Neuronal stem cell (in vitro differentiated cells): ENCODE data around the gene CHRDL2.

Experiments used
- DNase-seq: peaks from one replicate; pipeline ENCODE4 v3.0.0-alpha.2; 2013; ENCODE audit warnings: low spot score
- H2AFZ ChIP-seq: one replicate; pipeline ENCODE4 v1.6.1; 2013; ENCODE audit warnings: mild to moderate bottlenecking, low read length, inconsistent platforms
- H2AK5ac ChIP-seq: 2 replicates; pipeline ENCODE4 v1.6.1; 2013; ENCODE audit warnings: low read depth, mild to moderate bottlenecking, inconsistent platforms, low read length, moderate library complexity, mixed read lengths
- H2BK120ac ChIP-seq: 2 replicates; pipeline ENCODE4 v1.6.1; 2013; ENCODE audit warnings: low read depth, mild to moderate bottlenecking, inconsistent platforms, low read length, moderate library complexity, mixed read lengths
- H2BK12ac ChIP-seq: one replicate; pipeline ENCODE4 v1.6.1; 2013; ENCODE audit warnings: low read length, inconsistent platforms
- H2BK15ac ChIP-seq: 2 replicates; pipeline ENCODE4 v1.6.1; 2013; ENCODE audit warnings: mild to moderate bottlenecking, low read length, inconsistent platforms, mixed read lengths
- H2BK5ac ChIP-seq: one replicate; pipeline ENCODE4 v1.6.1; 2013; ENCODE audit warnings: inconsistent platforms, mild to moderate bottlenecking, low read length, moderate library complexity
- H3K14ac ChIP-seq: one replicate; pipeline ENCODE4 v1.6.1; 2013; ENCODE audit warnings: low read length, inconsistent platforms
- H3K18ac ChIP-seq: 2 replicates; pipeline ENCODE4 v1.6.1; 2013; ENCODE audit warnings: low read length, inconsistent platforms
- H3K23ac ChIP-seq: 2 replicates; pipeline ENCODE4 v1.6.1; 2013; ENCODE audit warnings: low read depth, mild to moderate bottlenecking, mixed read lengths, low read length, inconsistent platforms; ENCODE audit not compliant: poor library complexity
- H3K27ac ChIP-seq: replicated peaks from 3 replicates; pipeline ENCODE4 v1.5.1; 2013; ENCODE audit warnings: low read length, inconsistent platforms
- H3K27me3 ChIP-seq, 3 experiments: 2 replicates each; pipeline ENCODE4 v1.6.1; 2013; ENCODE audit warnings: low read length in 3 of 3, mild to moderate bottlenecking in 2 of 3, inconsistent platforms in 1 of 3, low read depth in 1 of 3, mixed read lengths in 1 of 3, moderate library complexity in 1 of 3; ENCODE audit not compliant: control insufficient read depth in 3 of 3, insufficient read depth in 3 of 3
- H3K36me3 ChIP-seq, 2 donors: replicated peaks in 1 of 2; 2 replicates each; pipeline ENCODE4 v1.6.1; 2013; ENCODE audit warnings: low read length in 2 of 2; ENCODE audit not compliant: control insufficient read depth in 2 of 2, insufficient read depth in 2 of 2
- H3K4ac ChIP-seq: 2 replicates; pipeline ENCODE4 v1.6.1; 2013; ENCODE audit warnings: inconsistent platforms, mild to moderate bottlenecking, low read length, moderate library complexity
- H3K4me1 ChIP-seq, 2 donors: 1 replicate in 1 of 2; 2 replicates in 1 of 2; pipeline ENCODE4 v1.6.1; 2013; ENCODE audit warnings: low read length in 2 of 2, low read depth in 1 of 2; ENCODE audit not compliant: control insufficient read depth in 2 of 2, insufficient read depth in 1 of 2
- H3K4me2 ChIP-seq: one replicate; pipeline ENCODE4 v1.6.1; 2013; ENCODE audit warnings: mild to moderate bottlenecking, low read length, inconsistent platforms; ENCODE audit not compliant: insufficient read depth, poor library complexity, severe bottlenecking
- H3K4me3 ChIP-seq, 2 donors: 2 replicates each; pipeline ENCODE4 v1.5.1; 2013; ENCODE audit warnings: low read length in 2 of 2, mild to moderate bottlenecking in 2 of 2, inconsistent platforms in 1 of 2, moderate library complexity in 1 of 2
- H3K79me1 ChIP-seq: one replicate; pipeline ENCODE4 v1.6.1; 2013; ENCODE audit warnings: low read depth, mild to moderate bottlenecking, inconsistent platforms, low read length, moderate library complexity
- H3K9ac ChIP-seq: one replicate; pipeline ENCODE4 v1.6.1; 2013; ENCODE audit warnings: mild to moderate bottlenecking, low read depth, low read length, inconsistent platforms; ENCODE audit not compliant: poor library complexity
- H3K9me3 ChIP-seq, 2 donors: replicated peaks in 1 of 2; 2 replicates each; pipeline versions ENCODE3 to v1.6.1; 2013; ENCODE audit warnings: low read length in 2 of 2, mild to moderate bottlenecking in 2 of 2, inconsistent platforms in 1 of 2, low read depth in 1 of 2, mixed read lengths in 1 of 2, moderate library complexity in 1 of 2; ENCODE audit not compliant: control insufficient read depth in 2 of 2, insufficient read depth in 1 of 2
- H4K8ac ChIP-seq: one replicate; pipeline ENCODE4 v1.6.1; 2013; ENCODE audit warnings: low read depth, mild to moderate bottlenecking, inconsistent platforms, low read length, moderate library complexity
- H4K91ac ChIP-seq: one replicate; pipeline ENCODE4 v1.6.1; 2013; ENCODE audit warnings: low read length, low read depth, mild to moderate bottlenecking, inconsistent platforms; ENCODE audit not compliant: poor library complexity
- WGBS, 2 donors: extraction: QIAGEN DNeasy Blood & Tissue Kit; methylation state at CpG; one replicate each; pipeline ENCODE4 v1.1.7; 2013; ENCODE audit warnings: missing lambda C conversion rate in 2 of 2, mixed read lengths in 1 of 2; ENCODE audit not compliant: insufficient read length in 2 of 2, insufficient replicate concordance in 1 of 2; ENCODE audit errors: extremely low coverage in 2 of 2; 5-methylcytosine and 5-hydroxymethylcytosine counted together

Gene CHRDL2

GRCh38 chr11:74648894-74649293 is 82.3 kb downstream of the CHRDL2 start:
- peaks cover 10 to 92% of the 10 kb centered on the region in 2 donors for H3K36me3 ChIP-seq
- no peak overlapping the region for H3K4me3 ChIP-seq
- no peak overlapping the region for H2BK15ac ChIP-seq
- no peak overlapping the region for H3K18ac ChIP-seq
- no peak overlapping the region for H3K4ac ChIP-seq
- no peaks in the 10 kb centered on the region for H3K27me3 ChIP-seq
- H2BK120ac ChIP-seq = no peak overlapping the region
- no peak for DNase-seq
- H3K4me2 ChIP-seq = no peak overlapping the region
- no peak overlapping the region for H3K14ac ChIP-seq
- H2AK5ac ChIP-seq = no peak overlapping the region
- H3K23ac ChIP-seq = no peak overlapping the region
- H4K91ac ChIP-seq = no peak overlapping the region
- H4K8ac ChIP-seq = no peak overlapping the region
- H3K27ac ChIP-seq = no peak overlapping the region
- H2BK5ac ChIP-seq = no peak overlapping the region
- H3K9me3 ChIP-seq = peaks cover 0 to 12% of the 10 kb centered on the region in 2 donors
- peaks cover 0 to 5% of the 10 kb centered on the region in 2 donors for H3K4me1 ChIP-seq
- H3K9ac ChIP-seq = no peak overlapping the region
- no peak overlapping the region for H2BK12ac ChIP-seq
- no peaks in the 10 kb centered on the region for H3K79me1 ChIP-seq
- H2AFZ ChIP-seq = no peak overlapping the region
- WGBS, 2 donors = no CpG with 5 or more reads among the region's 4 CpGs

DNA sequence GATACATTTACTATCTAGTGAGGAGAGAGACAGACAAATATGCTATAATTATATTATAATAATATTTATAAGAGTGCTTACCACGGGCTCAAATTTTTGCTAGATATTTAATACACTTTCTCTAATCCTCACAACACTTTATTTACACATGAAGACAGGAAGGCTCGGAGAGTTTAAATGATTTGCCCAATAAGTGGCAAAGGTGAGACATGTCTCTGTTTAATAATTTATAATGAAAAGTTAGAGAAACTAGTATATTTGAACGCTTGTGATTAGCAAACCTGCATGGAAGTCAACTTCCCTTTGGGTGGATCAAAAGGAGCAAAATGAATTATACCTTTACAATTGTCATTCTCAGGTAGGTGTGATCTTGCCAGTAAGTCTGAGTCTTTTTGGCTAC is 83.4 kb downstream of the CHRDL2 start:
- H3K4me2 ChIP-seq = no peak overlapping the region
- H2BK15ac ChIP-seq = no peak overlapping the region
- DNase-seq = no peak
- H3K9ac ChIP-seq = no peak overlapping the region
- H3K23ac ChIP-seq = no peak overlapping the region
- no peak overlapping the region for H2BK5ac ChIP-seq
- H3K4me1 ChIP-seq = peaks cover 0 to 5% of the 10 kb centered on the region in 2 donors
- no peak overlapping the region for H3K4ac ChIP-seq
- H4K8ac ChIP-seq = no peak overlapping the region
- no peak overlapping the region for H3K18ac ChIP-seq
- no peak overlapping the region for H3K4me3 ChIP-seq
- no peak overlapping the region for H2AK5ac ChIP-seq
- no peak overlapping the region for H3K27ac ChIP-seq
- H4K91ac ChIP-seq = no peak overlapping the region
- H2BK120ac ChIP-seq = no peak overlapping the region
- no peak overlapping the region for H3K14ac ChIP-seq
- H2AFZ ChIP-seq = no peak overlapping the region
- no peaks in the 10 kb centered on the region for H3K27me3 ChIP-seq
- peaks cover 0 to 2% of the 10 kb centered on the region in 2 donors for H3K9me3 ChIP-seq
- no peaks in the 10 kb centered on the region for H3K79me1 ChIP-seq
- H3K36me3 ChIP-seq = peaks cover 9 to 89% of the 10 kb centered on the region in 2 donors
- no peak overlapping the region for H2BK12ac ChIP-seq
- no CpG with 5 or more reads among the region's 3 CpGs for WGBS, 2 donors

DNA sequence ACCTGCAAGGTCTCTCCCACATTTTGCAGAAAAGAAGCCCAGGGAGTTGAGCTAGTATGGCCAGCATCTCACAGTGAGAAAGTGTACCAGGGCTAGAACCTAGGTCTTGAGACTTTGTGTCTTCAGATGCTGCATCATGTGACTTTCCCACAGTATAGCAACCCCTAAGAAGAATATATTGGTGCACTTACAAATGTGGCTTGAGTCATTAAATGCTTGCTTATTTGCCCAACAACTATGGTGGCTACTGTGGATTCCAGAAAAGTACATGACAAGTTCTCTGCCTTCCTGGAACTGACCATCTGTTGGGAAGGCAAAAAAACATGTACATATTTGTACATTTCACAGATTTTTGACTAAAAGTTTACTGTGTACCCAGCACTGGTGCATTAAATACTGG is 83.8 kb downstream of the CHRDL2 start:
- H4K8ac ChIP-seq = no peak overlapping the region
- peaks cover 0 to 5% of the 10 kb centered on the region in 2 donors for H3K4me1 ChIP-seq
- no peak for DNase-seq
- H2BK120ac ChIP-seq = no peak overlapping the region
- no peak overlapping the region for H3K23ac ChIP-seq
- H3K14ac ChIP-seq = no peak overlapping the region
- H3K9me3 ChIP-seq = no peaks in the 10 kb centered on the region
- H3K18ac ChIP-seq = no peak overlapping the region
- H3K36me3 ChIP-seq = peaks cover 9 to 89% of the 10 kb centered on the region in 2 donors
- H3K4ac ChIP-seq = no peak overlapping the region
- no peak overlapping the region for H3K4me3 ChIP-seq
- no peak overlapping the region for H3K4me2 ChIP-seq
- no peaks in the 10 kb centered on the region for H3K27me3 ChIP-seq
- H2BK5ac ChIP-seq = no peak overlapping the region
- no peak overlapping the region for H2BK12ac ChIP-seq
- H3K79me1 ChIP-seq = no peaks in the 10 kb centered on the region
- H4K91ac ChIP-seq = no peak overlapping the region
- H2BK15ac ChIP-seq = no peak overlapping the region
- no peak overlapping the region for H2AFZ ChIP-seq
- H2AK5ac ChIP-seq = no peak overlapping the region
- H3K9ac ChIP-seq = no peak overlapping the region
- no peak overlapping the region for H3K27ac ChIP-seq

DNA sequence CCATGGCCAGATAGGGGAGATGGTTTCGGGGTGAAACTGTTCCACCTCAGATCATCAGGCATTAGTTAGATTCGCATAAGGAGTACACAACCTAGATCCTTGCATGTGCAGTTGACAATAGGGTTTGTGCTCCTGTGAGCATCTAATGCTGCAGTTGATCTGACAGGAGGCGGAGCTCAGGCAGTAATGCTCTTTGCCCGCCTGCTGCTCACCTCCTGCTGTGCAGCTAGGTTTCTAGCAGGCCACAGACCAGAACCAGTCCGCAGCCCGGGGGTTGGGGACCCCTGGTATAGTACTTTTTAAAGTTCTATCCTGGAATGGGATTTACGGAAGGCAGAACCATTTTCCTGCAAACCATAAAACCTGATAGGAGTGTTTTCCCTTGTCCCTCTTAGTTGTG is 84.3 kb downstream of the CHRDL2 start:
- Histone ChIP-seq H2AK5ac (no peak overlapping the region), H2BK120ac (no peak overlapping the region), H3K4ac (no peak overlapping the region), H3K4me3 (no peak overlapping the region), H2BK5ac (no peak overlapping the region), H3K9ac (no peak overlapping the region), H2AFZ (no peak overlapping the region), H3K9me3 (no peaks in the 10 kb centered on the region), H3K14ac (no peak overlapping the region), H3K27ac (no peak overlapping the region), H4K8ac (no peak overlapping the region), H3K4me2 (no peak overlapping the region), H3K23ac (no peak overlapping the region), H3K4me1 (peaks cover 0 to 5% of the 10 kb centered on the region in 2 donors), H2BK15ac (no peak overlapping the region), H4K91ac (no peak overlapping the region), H3K27me3 (no peaks in the 10 kb centered on the region), H3K18ac (no peak overlapping the region), H2BK12ac (no peak overlapping the region), H3K79me1 (no peaks in the 10 kb centered on the region), H3K36me3 (peaks cover 9 to 89% of the 10 kb centered on the region in 2 donors)
- WGBS, 2 donors = no CpG with 5 or more reads among the region's 7 CpGs
- no peak for DNase-seq
